Prostate gland (tissue), 2 donors: ENCODE data around the gene PAPOLG. TPM values are rescaled to one million over a fixed set of nuclear protein-coding genes. Genes with fewer than 3 reads are reported as not detected.

Source experiments
- DNase-seq: peaks from one replicate; pipeline ENCODE4 v3.0.0-alpha.2; 2019; ENCODE audit warnings: low spot score
- H3K27ac ChIP-seq, 2 donors: fragments of 200-600 bp; sonication (generic); 2 replicates each; pipeline ENCODE4 v1.5.1; 2017 to 2019
- H3K27me3 ChIP-seq: fragments of 200-600 bp; sonication (generic); replicated peaks from 2 replicates; pipeline ENCODE4 v1.5.1; 2019; ENCODE audit not compliant: insufficient read depth
- H3K36me3 ChIP-seq, 2 donors: fragments of 200-600 bp; sonication (generic); 1 replicate in 1 of 2; 2 replicates in 1 of 2; pipeline versions ENCODE4 v1.5.1 to v1.8.1; 2017 to 2019
- H3K4me1 ChIP-seq: fragments of 200-600 bp; sonication (generic); replicated peaks from 2 replicates; pipeline ENCODE4 v1.5.1; 2019
- H3K4me3 ChIP-seq, 2 donors: fragments of 200-600 bp; sonication (generic); 2 replicates each; pipeline ENCODE4 v1.5.1; 2017 to 2019
- H3K9me3 ChIP-seq: fragments of 200-600 bp; sonication (generic); 2 replicates; pipeline ENCODE4 v1.5.1; 2017
- POLR2A ChIP-seq: fragments of 450-650 bp; IDR thresholded peaks from one replicate; pipeline ENCODE4 v1.6.1; 2016; ENCODE audit warnings: antibody characterized with exemption, mild to moderate bottlenecking
- POLR2AphosphoS5 ChIP-seq: sonication (generic); formaldehyde crosslinking; IDR thresholded peaks from one replicate; pipeline ENCODE4 v1.6.1; 2017; ENCODE audit warnings: antibody characterized with exemption
- WGBS: methylation state at CpG from one replicate; pipeline ENCODE4 v1.1.5; 2018; 5-methylcytosine and 5-hydroxymethylcytosine counted together
- intact Hi-C: fragments of 100-400 bp; cut with DNase I; formaldehyde crosslinking; loops from one replicate; pipeline ENCODE4 v1.14.2; 2022
- small RNA-seq, 2 donors: library from RNA; depleted of rRNA; stranded (forward); fragments of <200 nt; gene quantifications; one replicate each; pipeline ENCODE3, GENCODE V24; 2016
- total RNA-seq, 2 donors: library from RNA; depleted of rRNA; stranded (reverse); fragments of >200 nt; gene quantifications; one replicate each; pipeline ENCODE4 v1.1.0, GENCODE V29; 2016
- TF ChIP-seq, protein P1 (sequence below), 4 experiments: fragments of 200-600 bp in 2 of 4; fragments of 450-650 bp in 2 of 4; sonication (generic) in 2 of 4; IDR thresholded peaks; 1 replicate in 3 of 4; 2 replicates in 1 of 4; pipeline ENCODE4 v1.5.1; 2016 to 2019; ENCODE audit warnings: antibody characterized with exemption in 4 of 4, mild to moderate bottlenecking in 2 of 4, moderate library complexity in 2 of 4

Gene PAPOLG
- total RNA-seq, 2 donors from 2014 or later = 12.7 to 18.9 TPM

DNA sequence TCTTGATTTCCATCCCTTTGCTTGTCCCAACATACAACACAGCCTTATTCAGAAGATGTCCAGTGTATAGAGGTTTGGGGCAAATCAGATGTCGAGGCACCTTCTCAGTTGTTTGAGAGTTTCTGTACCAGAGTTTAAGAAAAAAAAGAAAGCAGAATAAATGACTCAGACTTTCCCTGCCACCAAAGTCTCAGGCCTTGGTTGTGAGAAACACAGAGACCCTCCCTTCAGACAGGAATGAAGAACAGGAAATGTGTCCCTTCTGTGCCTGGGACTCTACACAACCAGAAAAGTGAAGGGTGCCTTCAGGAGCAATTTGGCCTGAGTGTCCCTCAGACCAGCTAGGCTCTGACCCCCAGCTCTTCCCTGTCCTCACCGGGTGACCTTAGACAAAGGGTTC lies 88.0 kb downstream of the PAPOLG start:
- DNase-seq = no peak
- TF ChIP-seq POLR2AphosphoS5 = no peak
- TF ChIP-seq POLR2A = no peak
- TF ChIP-seq, protein P1, sequence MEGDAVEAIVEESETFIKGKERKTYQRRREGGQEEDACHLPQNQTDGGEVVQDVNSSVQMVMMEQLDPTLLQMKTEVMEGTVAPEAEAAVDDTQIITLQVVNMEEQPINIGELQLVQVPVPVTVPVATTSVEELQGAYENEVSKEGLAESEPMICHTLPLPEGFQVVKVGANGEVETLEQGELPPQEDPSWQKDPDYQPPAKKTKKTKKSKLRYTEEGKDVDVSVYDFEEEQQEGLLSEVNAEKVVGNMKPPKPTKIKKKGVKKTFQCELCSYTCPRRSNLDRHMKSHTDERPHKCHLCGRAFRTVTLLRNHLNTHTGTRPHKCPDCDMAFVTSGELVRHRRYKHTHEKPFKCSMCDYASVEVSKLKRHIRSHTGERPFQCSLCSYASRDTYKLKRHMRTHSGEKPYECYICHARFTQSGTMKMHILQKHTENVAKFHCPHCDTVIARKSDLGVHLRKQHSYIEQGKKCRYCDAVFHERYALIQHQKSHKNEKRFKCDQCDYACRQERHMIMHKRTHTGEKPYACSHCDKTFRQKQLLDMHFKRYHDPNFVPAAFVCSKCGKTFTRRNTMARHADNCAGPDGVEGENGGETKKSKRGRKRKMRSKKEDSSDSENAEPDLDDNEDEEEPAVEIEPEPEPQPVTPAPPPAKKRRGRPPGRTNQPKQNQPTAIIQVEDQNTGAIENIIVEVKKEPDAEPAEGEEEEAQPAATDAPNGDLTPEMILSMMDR (IDR thresholded peaks at IDR 0.05) = no peak
- Histone ChIP-seq H3K27ac (no peak overlapping the region), H3K9me3 (no peaks in the 10 kb centered on the region), H3K4me1 (no peaks in the 10 kb centered on the region), H3K36me3 (no peaks in the 10 kb centered on the region), H3K27me3 (no peaks in the 10 kb centered on the region), H3K4me3 (no peak overlapping the region)
- 96% methylated on average over 2 of the region's 2 CpGs for WGBS
- intact Hi-C loops = no loop called here

DNA sequence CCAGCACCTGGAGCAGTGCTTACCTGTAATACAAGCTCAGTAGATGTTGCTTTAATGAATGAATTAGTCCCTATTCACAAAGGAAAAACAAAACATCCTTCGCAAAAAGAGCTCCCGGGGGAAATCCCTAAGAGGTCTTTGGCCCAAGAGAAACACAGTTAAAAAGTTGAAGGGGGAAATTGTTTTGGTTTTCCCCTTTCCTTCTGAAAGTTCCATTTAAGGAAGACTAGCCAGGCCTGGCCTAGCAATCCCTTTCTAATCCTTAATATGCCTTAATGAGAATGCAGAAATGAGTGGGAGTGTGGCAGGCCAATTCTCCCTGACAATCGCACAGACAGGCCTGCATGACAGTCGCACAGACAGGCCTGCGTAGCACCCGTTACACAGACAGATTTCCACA lies 91.8 kb downstream of the PAPOLG start:
- intact Hi-C loops = no loop called here
- Histone ChIP-seq H3K27ac (no peak overlapping the region), H3K9me3 (no peaks in the 10 kb centered on the region), H3K4me1 (no peaks in the 10 kb centered on the region), H3K4me3 (no peak overlapping the region), H3K36me3 (no peaks in the 10 kb centered on the region), H3K27me3 (no peaks in the 10 kb centered on the region)
- DNase-seq = no peak
- TF ChIP-seq POLR2AphosphoS5 (no peak), POLR2A (no peak)
- TF ChIP-seq, protein P1 (IDR thresholded peaks at IDR 0.05) = no peak
- WGBS = 72% methylated on average over 6 of the region's 6 CpGs

Small RNA genes within 50 kb of the gene (small RNA-seq; reads per million reads assigned to genes)
- gene RN7SL632P = 0 reads per million in 2 donors
- gene RNU6-612P = 0 reads per million in 2 donors

Other genes with a start within 250 kb of the PAPOLG start
- gene BCL11A, start 202.6 kb upstream of the PAPOLG start, total RNA-seq = 10 to 100 TPM; 14.6 to 22.2 TPM
- 10 to 100 TPM; 10.2 to 30.0 TPM for gene REL, start 125.3 kb downstream of the PAPOLG start, total RNA-seq